Measurements from ENCODE around the gene ANKRD26. TPM values are rescaled to one million over a fixed set of nuclear protein-coding genes. Genes with fewer than 3 reads are reported as not detected.

ANKRD26 gene
- total and polyA plus RNA-seq, 2 donors (not counting 3 experiments of a cell fraction or from before 2014, with no cell fraction given) = 1.0 to 9.5 TPM

GRCh38 chr10:26959841-26960240 lies 140.5 kb downstream of the ANKRD26 start:
- H3K9me3 ChIP-seq (replicated peaks; ENCODE audit: control insufficient read depth, insufficient read depth, low read length) = no peaks in the 10 kb centered on the region
- BruUV-seq (replicated peaks) = no TSS peak

More at GRCh38 chr10:26959841-26960240, 140.5 kb downstream of the ANKRD26 start:
- no peak overlapping the region for H3K9ac ChIP-seq (replicated peaks; ENCODE audit: extremely low read depth, insufficient read depth, low read length)
- TF ChIP-seq POLR2A (IDR thresholded peaks at IDR 0.05; ENCODE audit: low read depth, low read length) = no peak
- TF ChIP-seq, protein P1, sequence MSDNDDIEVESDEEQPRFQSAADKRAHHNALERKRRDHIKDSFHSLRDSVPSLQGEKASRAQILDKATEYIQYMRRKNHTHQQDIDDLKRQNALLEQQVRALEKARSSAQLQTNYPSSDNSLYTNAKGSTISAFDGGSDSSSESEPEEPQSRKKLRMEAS (IDR thresholded peaks at IDR 0.05; ENCODE audit: insufficient read depth, insufficient read length) = no peak
- no peak for TF ChIP-seq GATA2 (IDR thresholded peaks at IDR 0.05; ENCODE audit: insufficient read depth, insufficient read length, low read depth, low read length)
- no peak for TF ChIP-seq MYC (IDR thresholded peaks at IDR 0.05; ENCODE audit: low read depth, low read length)
- ChIA-PET POLR2A (no interaction called here), CTCF (no interaction called here)
- FAIRE-seq (no peak), DNase-seq (ENCODE audit: low read depth, low spot score) (no peak)
- dilution Hi-C loops (cut with MboI; ENCODE audit: extremely low pct_ligation_motif_present, low sequenced_read_pairs) (no loop called here), intact Hi-C loops (cut with micrococcal nuclease) (no loop called here)
- H3K36me3 ChIP-seq (ENCODE audit: control insufficient read depth in 2 of 2, extremely low read depth in 1 of 2, insufficient read depth in 2 of 2, low read length in 2 of 2) = no peaks in the 10 kb centered on the region
- H3K27me3 ChIP-seq (ENCODE audit: control insufficient read depth in 2 of 2, insufficient read depth in 2 of 2, low read length in 2 of 2) = no peaks in the 10 kb centered on the region
- no peak overlapping the region for H3K4me2 ChIP-seq (ENCODE audit: insufficient read depth, low read length)
- H3K4me1 ChIP-seq (ENCODE audit: control insufficient read depth, extremely low read depth, insufficient read depth, low read length) = no peaks in the 10 kb centered on the region
- no peak overlapping the region for H3K27ac ChIP-seq (ENCODE audit: insufficient read depth, low read depth, low read length)
- no peaks in the 10 kb centered on the region for H3K9me1 ChIP-seq (replicated peaks; ENCODE audit: control insufficient read depth, extremely low read depth, insufficient read depth, low read length)
- no peaks in the 10 kb centered on the region for H3K79me2 ChIP-seq (ENCODE audit: control insufficient read depth, insufficient read depth, low read length)
- no peaks in the 10 kb centered on the region for H4K20me1 ChIP-seq (replicated peaks; ENCODE audit: control insufficient read depth, extremely low read depth, insufficient read depth, low read length)
- H2AFZ ChIP-seq (ENCODE audit: low read depth, low read length) = no peak overlapping the region
- no peak overlapping the region for H3K4me3 ChIP-seq (replicated peaks in 1 of 3; ENCODE audit: insufficient read depth in 1 of 3, low read depth in 1 of 3, low read length in 3 of 3)

Small RNA genes within 50 kb of the gene (small RNA-seq; reads per million reads assigned to genes)
- gene RNU6-490P (ENCODE audit: insufficient read depth, insufficient read length, low read depth, low replicate concordance) = 0.88 reads per million

Other genes with a start within 250 kb of the ANKRD26 start
- gene ABI1, start 239.5 kb downstream of the ANKRD26 start, total RNA-seq = 53.6 and 58.8 TPM in 2 replicates
- 59.1 and 63.0 TPM in 2 replicates for gene ABI1, start 239.5 kb downstream of the ANKRD26 start, polyA plus RNA-seq
- gene YME1L1, start 53.9 kb upstream of the ANKRD26 start, total RNA-seq = 115 and 121 TPM in 2 replicates
- 19.9 and 28.7 TPM in 2 replicates for gene YME1L1, start 53.9 kb upstream of the ANKRD26 start, polyA plus RNA-seq
- gene MASTL, start 54.9 kb upstream of the ANKRD26 start, total RNA-seq = 16.7 and 17.8 TPM in 2 replicates
- gene MASTL, start 54.9 kb upstream of the ANKRD26 start, polyA plus RNA-seq = 4.0 and 5.4 TPM in 2 replicates
- 19.5 and 21.5 TPM in 2 replicates for gene ACBD5, start 140.3 kb upstream of the ANKRD26 start, total RNA-seq
- 4.9 and 6.6 TPM in 2 replicates for gene ACBD5, start 140.3 kb upstream of the ANKRD26 start, polyA plus RNA-seq